ENCODE data around the gene NPIPB6.
"Not testable (repeated sequence)": the region's sequence is repeated elsewhere in the genome, so short reads cannot be mapped to it uniquely, and the experiment has no call there.

The NPIPB6 gene

DNA sequence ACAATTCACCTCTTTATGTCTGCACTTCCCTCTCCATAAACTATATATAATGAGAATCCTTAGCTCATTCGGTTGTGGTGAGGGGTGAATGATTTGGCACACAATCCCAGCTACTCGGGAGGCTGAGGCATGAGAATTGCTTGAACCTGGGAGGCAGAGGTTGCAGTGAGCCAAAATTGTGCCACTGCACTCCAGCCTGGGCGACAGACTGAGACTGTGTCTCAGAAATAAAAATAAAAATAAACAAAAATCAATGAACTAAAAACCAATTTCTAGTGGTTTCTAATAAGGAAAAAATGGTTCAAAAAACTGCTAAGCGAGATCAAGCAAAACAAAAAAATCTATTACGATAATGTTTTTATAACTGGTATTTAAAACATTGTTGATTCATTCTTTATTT lies at the start of gene NPIPB6:
NPIPB6 (minus strand) TSS at position 101 of the 400 bp plus-strand sequence. CDS start 686 bp downstream, outside the sequence.
- not testable (repeated sequence) for DNase-seq

DNA sequence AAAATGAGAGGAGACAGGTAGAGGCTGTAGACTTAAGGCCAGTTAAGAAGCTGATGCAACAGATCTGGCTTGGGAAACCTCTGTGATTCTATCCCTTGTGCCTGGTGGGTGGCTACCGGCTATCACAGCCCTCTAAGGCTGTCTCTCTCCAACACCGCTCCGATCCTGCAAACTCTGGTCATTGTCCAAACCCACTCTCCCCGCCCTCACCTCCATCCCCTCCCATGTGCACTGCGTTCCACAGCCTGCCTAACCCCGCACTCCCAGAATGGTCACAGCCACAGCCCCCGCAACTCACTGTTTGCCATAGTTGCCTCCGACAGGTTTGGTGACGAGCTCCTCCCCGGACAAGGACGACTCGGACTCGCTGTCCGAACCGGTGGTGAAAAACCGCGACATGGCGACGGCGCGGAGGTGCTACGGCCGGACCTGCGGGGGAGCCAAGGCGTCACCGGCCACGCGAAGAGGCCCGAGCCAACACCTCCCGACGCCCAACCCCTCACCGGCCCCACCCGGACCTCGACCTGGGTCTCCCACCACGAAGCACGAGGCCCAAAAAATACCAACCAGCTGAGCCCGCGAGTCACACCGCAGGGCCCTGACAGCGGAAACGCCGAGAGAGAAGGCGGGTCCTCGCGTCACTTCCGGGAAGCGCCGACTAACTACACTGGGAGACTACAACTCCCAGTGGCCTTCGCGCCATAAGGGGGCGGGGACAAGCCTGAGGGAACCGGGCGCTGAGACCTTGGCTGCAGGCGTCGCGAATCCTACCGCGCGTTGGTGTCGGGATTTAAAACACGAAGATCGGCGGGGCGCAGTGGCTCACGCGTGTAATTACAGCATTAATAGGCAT lies 40.1 kb upstream of the NPIPB6 start, which contains the start of gene EIF3CL:
EIF3CL (minus strand) TSS at position 622 of the 853 bp plus-strand sequence; CDS start at position 399, 223 bp downstream.
- DNase-seq: not testable (repeated sequence)

DNA sequence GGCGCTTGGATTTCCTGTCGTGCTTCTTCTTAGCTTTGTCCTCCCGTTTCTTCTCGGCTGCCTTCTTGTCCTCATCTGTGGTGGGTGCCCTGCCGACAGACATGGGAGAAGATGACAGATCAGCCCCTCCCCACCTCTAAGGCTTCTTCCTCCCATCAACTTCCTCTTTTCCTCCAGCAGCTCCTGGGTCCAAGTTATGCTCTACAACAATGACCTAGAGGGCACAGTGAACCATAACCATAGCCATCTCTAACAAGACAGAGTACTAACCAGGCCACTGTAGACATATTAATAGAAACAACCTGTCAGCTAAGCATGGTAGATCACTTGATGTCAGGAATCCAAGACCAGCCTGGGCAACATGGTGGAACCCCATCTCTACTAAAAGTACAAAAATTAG lies 28.7 kb upstream of the NPIPB6 start:
- not testable (repeated sequence) for DNase-seq

DNA sequence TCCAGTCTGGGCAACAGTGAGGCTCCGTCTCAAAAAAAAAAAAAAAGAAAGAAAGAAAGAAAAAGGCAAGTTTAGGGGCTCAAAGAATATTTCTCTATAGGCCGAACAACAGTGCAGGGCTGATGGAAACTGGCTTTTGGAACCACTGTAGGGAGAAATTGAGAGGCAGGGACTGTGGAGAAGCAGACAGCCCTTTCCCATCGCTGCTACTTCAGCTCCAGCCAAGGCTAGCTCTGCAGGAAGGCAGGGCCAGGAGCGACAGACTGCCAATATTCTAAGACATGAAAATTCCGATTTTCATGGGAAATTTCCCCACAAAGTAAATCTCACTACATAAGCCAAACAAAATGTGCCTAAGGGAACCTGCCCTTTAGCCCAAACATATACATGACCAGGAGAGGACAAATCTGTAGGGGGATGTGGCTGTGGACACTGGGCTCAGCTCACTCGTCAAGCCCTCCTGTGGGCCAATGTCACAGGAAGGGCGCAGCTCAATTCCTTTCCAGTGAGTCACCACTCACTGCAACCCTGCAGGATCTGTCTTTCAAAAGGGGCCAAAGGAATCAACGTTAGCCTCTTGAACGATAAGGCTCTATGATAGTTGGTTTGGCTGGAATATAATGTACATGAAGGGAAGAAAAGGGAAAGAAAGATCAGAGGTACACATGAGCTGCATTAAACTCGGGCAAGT lies 19.0 kb upstream of the NPIPB6 start:
- not testable (repeated sequence) for DNase-seq

DNA sequence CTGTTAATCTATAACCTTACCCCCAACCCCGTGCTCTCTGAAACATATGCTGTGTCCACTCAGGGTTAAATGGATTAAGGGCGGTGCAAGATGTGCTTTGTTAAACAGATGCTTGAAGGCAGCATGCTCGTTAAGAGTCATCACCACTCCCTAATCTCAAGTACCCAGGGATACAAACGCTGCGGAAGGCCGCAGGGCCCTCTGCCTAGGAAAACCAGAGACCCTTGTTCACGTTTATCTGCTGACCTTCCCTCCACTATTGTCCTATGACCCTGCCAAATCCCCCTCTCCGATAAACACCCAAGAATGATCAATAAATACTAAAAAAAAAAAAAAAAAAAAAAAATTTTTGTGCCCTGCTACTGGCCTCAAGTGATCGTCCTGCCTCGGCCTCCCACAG lies 14.5 kb upstream of the NPIPB6 start:
- DNase-seq: not testable (repeated sequence)

DNA sequence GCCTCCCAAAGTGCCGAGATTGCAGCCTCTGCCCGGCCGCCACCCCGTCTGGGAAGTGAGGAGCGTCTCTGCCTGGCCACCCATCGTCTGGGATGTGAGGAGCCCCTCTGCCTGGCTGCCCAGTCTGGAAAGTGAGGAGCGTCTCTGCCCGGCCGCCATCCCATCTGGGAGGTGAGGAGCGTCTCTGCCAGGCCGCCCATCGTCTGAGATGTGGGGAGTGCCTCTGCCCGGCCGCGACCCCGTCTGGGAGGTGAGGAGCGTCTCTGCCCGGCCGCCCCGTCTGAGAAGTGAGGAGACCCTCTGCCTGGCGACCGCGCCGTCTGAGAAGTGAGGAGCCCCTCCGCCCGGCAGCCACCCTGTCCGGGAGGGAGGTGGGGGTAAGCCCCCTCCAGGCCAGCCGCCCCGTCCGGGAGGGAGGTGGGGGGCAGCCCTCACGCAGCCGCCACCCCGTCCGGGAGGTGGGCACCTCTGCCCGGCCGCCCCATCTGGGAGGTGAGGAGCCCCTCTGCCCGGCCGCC lies 13.9 kb upstream of the NPIPB6 start:
- DNase-seq: not testable (repeated sequence)

DNA sequence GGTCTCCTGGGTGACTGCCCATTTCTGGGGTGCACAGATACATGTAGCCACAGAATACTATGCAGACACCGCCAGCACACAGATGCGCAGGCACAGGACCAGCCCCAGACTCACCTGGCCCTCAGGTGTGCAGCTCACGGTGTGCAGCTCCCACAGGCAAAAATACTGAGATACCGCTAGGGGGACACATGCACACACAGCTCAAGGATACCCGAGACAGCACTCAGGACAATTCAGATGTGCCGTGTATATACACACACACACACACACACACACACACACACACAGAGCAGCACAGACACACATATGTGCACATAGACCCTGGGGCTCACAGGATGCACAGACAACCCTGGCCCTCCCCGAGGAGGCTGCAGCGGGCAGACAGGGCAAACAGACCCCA lies 11.8 kb upstream of the NPIPB6 start:
- not testable (repeated sequence) for DNase-seq

DNA sequence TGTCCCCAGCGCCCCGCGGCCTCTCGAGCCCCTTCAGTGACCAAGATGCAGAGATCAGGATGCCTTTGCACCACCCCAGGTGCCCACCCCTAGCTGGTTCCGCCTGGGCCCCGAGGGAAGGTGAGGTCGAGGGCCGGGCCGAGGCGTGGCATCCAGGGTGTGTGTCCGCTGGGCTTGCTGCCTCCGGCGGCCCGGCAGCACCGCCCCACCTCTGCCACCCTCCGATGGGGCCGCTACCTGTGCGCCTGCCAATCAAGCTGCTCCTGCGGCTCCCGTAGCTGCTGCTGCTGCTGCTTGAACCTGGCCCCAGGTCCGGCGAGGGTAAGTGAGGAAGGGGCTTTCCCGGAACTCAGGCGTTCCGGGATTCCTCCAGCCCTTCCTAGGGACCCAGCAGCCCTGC lies 11.0 kb upstream of the NPIPB6 start:
- DNase-seq: not testable (repeated sequence)

DNA sequence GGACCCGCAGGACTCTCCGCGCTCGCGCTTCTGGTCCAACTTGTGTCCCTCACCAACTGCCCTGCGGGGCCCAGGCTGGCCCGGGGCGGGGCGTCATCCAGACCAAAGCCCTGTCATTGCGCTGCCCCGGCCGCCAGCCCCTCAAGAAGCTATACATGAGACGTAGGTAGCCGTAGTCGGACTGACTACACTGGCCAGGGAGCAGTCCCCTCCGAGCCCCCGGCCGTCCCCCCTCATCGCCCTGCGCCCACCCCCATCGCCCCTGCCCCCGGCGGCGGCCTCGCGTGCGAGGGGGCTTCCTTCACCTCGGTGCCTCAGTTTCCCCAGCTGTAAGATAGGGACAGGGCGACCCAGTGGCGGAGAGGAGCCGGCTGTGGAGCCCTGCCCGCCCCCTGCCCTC lies 4.6 kb upstream of the NPIPB6 start:
- DNase-seq: not testable (repeated sequence)

DNA sequence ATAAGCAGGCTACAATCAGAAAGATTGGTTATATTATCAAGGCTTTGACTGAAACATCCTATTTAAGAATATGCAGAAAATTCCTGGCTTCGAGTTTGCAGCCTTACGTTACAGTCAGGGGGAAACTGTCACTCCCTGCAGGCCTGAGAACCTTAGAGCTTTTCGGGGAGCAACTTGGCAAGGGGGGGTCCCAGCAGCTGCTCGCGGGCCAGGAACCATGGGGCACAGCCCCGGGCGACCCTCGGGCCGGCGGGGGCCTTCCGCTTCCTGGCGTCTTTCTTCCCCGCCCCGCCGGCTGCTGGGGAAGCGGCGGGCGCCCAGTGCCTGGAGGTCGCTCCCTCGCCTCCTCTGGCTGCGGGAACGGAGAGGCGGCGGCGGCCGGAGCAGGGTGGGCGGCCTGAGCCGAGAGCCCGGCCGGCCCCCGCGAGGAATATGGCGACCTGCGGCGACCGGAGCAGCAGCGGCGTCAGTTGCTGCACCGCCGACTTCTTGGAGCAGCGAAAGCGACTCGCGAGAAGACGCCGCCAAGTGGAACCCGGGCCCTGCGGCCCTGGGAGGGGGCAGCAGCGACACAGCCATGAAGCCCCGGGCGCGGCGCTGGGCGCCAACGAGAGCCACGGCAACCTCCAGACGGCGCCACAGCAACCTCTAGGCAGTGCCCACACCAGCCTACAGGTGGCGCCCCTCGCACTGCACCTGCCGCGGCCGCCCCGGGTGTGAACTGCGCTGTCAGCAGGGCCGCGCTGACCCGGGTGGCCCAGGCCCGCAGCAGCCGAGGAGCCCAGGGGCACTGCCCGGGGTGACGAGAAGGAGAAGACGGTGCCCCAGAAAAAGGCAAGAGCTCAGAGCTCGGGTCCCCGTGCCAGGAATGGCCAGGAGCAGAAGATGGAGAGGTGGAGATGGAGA lies 1.2 kb upstream of the NPIPB6 start:
- DNase-seq: not testable (repeated sequence)

DNA sequence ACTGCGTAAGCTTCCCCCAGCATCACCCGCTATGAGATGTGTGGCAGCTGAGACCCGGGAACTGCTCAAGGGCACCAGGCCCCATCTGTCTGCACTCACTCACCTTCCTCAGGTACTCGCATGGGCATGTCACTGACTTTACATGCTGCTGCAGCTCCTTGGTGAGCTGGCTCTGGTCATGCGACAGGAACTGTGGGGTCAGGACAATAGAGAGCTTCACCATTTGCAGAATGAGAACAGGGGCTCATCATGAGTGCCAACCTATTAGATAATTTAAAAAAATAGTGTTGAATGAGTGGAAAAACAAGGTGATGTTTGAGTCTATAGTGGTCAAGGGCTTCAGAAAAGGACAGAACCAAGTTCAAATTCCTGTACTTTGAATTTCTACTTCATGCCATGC lies 708 bp downstream of the NPIPB6 start:
- not testable (repeated sequence) for DNase-seq

DNA sequence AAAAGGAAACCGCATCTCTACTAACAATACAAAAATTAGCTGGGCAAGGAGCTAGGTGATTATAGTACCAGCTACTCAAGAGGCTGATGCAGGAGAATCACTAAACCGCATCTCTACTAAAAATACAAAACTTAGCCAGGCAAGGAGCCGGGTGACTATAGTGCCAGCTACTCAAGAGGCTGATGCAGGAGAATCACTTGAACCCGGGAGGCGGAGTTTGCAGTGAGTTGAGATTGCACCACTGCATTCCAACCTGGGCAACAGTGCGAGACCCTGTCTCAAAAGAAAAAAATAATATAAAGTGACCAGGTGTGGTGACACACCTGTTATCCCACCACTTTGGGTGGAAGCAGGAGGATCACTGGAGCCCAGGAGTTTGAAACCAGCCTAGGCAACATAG lies 25.1 kb downstream of the NPIPB6 start:
- not testable (repeated sequence) for DNase-seq

DNA sequence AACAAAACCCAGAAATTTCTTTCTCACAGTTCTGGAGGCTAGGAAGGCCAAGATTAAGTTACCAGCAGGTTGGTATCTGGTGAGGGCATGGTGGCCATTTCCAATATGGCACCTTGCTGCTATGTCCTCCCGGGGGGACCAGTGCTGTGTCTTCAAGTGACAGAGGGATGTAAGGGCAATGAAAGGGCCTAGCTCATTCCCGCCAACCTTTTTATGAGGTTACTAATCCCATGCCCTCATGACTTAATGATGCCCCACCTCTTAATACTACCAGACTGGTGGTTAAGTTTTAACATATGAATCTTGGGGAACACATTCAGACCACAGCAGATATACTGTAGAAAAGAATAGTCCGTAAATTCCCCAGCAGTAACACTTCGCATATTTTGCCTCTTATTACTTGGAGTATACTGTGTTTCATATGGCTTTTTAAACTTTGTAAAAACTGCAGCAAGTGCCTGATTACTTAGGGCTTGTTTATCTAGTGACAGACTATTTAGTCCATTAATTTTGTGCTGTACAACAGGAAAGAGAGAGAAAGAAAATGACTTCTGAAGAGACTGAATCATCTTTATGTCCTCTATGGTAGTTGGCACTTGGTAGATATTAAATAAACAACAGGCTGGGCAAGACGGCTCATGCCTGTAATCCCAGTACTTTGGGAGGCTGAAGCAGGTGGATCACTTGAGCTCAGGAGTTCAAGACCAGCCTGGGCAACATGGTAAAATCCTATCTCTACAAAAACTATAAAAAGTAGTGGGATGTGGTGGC lies 26.2 kb downstream of the NPIPB6 start:
- not testable (repeated sequence) for DNase-seq

DNA sequence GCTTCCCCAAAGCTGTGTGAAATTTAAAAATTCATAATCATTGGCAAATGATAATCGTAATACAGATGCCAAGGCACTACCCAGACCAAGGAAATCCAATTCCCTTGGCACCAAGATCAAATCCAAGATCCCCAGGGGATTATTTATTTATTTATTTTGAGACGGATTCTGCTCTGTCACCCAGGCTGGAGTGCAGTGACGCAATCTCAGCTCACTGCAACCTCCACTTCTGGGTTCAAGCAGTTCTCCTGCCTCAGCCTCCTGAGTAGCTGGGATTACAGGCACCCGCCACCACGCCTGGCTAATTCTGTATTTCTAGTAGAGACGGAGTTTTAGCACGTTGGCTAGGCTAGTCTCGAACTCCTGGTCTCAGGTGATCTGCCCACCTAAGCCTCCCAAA lies 27.6 kb downstream of the NPIPB6 start:
- not testable (repeated sequence) for DNase-seq

DNA sequence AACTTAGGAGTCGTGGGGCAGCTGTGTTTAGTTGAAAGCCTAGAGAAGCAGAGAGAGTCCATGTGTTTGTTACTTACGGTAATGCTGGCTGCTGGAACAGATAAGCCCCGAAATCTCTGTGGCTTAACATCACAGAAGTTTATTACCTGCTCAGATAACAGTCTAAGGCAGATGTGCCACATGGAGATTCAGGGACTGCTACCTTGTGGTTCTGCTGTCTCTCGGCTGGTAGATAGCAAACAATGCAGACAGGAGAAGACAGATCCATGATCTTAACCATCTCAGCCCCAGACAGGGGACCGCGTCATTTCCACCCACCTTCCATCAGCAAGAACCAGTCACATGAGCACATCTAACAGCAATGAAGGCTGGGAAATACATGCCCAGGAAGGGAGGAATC lies 30.7 kb downstream of the NPIPB6 start:
- peak; percentile 28 for DNase-seq

DNA sequence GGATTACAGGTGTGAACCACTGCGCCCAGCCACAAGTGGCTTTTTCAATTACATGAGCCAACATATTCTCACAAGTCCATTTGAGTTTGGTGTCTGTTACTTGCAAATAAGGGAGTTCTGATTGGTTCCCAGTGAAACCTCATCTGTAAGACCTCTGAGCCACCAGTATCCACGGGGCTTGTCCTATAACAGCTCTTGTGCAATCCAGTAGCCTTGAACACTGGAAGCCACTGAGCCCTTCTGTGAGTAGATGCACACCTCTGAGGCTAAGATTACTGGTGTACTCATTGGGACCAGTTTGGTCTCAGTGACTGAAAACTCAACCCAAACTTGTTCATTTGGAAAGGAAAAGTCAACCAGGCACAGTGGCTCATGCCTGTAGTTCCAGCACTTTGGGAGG lies 32.3 kb downstream of the NPIPB6 start:
- DNase-seq: not testable (repeated sequence)

DNA sequence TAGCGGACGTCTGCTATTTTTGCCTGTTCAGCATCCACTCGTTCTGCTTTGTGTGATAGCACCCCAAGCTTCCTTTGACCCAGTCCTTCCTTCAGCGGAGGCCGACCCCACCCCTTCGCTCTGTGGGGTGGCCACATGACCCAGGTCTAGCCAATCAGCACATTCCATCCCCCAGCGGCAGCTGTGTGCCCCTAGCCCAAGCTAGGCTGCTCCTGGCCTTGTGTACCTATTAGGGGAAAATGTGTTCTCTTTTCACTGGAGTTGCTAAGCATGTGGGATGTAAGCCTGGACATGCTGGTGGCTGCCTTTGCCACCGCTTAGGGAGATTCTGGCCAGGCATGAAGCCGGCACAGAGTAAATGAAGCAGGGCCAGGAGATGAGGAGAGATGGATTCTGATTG lies 33.1 kb downstream of the NPIPB6 start:
- peak; percentile 41 for DNase-seq

DNA sequence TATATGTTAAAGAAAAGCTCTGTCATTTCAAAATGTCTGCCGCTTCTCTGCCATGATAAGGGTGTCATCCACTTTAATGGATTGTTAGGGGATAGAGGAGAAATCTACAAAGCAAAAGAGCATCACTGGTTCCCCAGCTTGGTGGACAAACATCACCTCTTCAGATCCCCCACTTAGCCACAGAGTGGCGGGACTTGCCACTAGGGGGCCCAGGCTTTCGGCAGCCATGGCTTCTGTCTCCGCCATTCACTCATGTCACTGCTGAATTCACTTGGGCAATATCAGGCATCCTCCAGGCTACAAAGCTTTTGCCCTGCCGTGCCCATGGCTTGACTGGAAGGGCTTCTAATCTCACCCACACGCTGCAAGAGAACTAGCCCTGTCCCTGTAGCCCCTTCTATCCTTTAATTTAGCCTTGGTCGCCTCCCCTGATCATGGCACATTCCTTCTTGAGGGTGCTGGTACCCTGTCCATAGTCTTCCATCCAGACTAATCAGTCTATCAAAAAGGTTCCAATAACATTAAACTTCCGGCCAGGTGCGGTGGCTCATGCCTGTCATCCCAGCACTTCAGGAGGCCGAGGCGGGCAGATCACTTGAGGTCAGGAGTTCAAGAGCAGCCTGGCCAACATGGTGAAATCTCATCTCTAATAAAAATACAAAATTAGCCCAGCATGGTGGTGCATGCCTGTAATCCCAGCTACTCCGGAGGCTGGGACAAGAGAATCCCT lies 36.3 kb downstream of the NPIPB6 start:
- DNase-seq: peak; percentile 84

DNA sequence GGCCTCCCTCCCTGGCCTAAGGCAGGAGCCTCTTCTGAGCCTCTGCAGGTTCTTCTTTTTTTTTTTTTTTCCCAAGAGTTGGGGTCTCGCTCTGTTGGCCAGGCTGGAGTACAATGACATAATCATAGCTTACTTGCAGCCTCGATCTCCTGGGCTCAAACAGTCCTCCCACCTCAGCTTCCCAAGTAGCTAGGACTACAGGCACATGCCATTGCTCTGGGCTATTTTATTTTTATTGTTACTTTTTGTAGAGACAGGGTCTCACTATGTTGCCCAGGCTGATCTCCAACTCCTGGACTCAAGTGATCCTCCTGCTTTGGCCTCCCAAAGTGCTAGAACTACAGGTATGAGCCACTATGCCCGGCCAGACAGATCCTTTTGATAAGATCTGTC lies 38.4 kb downstream of the NPIPB6 start:
- no peak for DNase-seq

DNA sequence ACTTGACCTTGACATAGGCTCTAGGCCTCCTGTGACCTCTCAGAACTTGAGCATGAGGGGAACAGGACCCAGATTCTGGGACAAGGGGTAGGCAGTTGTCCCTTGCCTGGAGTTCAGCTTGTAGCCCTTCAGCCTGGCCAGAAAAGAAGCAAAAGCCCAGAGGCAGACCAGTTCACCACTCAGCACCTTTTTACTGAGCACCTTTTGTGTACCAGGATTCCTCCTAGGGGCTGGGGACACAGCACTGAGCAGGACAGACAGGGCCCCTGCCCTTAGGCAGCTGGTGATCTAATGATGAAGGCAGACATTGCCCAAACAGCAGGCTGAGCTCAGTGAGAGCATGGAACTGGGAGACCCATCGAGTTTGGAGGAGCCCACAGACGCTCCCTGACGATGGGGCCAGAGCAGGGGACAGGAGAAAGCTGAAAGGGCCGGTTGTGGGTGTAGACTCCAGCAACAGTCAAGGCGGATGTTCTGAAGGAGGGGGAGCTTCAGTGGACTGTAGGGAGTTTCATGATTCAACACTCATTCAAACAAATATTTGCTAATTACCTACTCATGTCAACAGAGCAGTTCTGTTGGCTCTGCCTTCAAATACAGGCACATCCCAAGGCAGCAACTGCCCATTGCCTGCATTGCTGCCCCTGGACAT lies 38.9 kb downstream of the NPIPB6 start:
- no peak for DNase-seq
